IPS DF 6.9 (cell line): ENCODE results near the gene XPO5.
"Not testable (repeated sequence)": the region's sequence is repeated elsewhere in the genome, so short reads cannot be mapped to it uniquely, and the experiment has no call there.

Experiments used
- DNase-seq: peaks from one replicate; pipeline ENCODE4 v3.0.0-alpha.2; 2013; ENCODE audit warnings: low read depth, low spot score
- H3K27ac ChIP-seq: one replicate; pipeline ENCODE4 v1.5.1; 2013; ENCODE audit warnings: low read length, control low read depth
- H3K27me3 ChIP-seq: 2 replicates; pipeline ENCODE4 v1.6.1; 2013; ENCODE audit warnings: mild to moderate bottlenecking, low read length; ENCODE audit not compliant: control insufficient read depth, insufficient read depth
- H3K36me3 ChIP-seq: 2 replicates; pipeline ENCODE4 v1.6.1; 2013; ENCODE audit warnings: low read length; ENCODE audit not compliant: control insufficient read depth, insufficient read depth
- H3K4me1 ChIP-seq: 2 replicates; pipeline ENCODE4 v1.6.1; 2013; ENCODE audit warnings: low read length; ENCODE audit not compliant: control insufficient read depth, insufficient read depth
- H3K4me3 ChIP-seq: 2 replicates; pipeline ENCODE4 v1.5.1; 2013; ENCODE audit warnings: mild to moderate bottlenecking, low read length
- H3K9me3 ChIP-seq: 2 replicates; pipeline ENCODE4 v1.6.1; 2013; ENCODE audit warnings: low read length, inconsistent platforms; ENCODE audit not compliant: control insufficient read depth, insufficient read depth
- WGBS: extraction: QIAGEN DNeasy Blood & Tissue Kit; methylation state at CpG from one replicate; pipeline ENCODE4 v1.1.7; 2013; ENCODE audit warnings: mixed read lengths, missing lambda C conversion rate; ENCODE audit not compliant: insufficient read length, insufficient coverage; 5-methylcytosine and 5-hydroxymethylcytosine counted together

XPO5 gene

GRCh38 chr6:43613721-43614395 is 38.0 kb upstream of the XPO5 start:
- Histone ChIP-seq H3K27me3 (no peaks in the 10 kb centered on the region), H3K27ac (no peak overlapping the region), H3K4me1 (no peaks in the 10 kb centered on the region), H3K9me3 (no peaks in the 10 kb centered on the region), H3K36me3 (no peaks in the 10 kb centered on the region; the same call in 1 of the 2 replicates), H3K4me3 (no peak overlapping the region)
- WGBS = no CpG with 5 or more reads among the region's 6 CpGs
- no peak for DNase-seq

GRCh38 chr6:43610431-43610830 is 34.6 kb upstream of the XPO5 start:
- DNase-seq = no peak
- H3K27me3 ChIP-seq = no peaks in the 10 kb centered on the region
- WGBS = no CpG with 5 or more reads among the region's 5 CpGs
- H3K4me1 ChIP-seq = no peaks in the 10 kb centered on the region
- no peak overlapping the region for H3K27ac ChIP-seq
- H3K4me3 ChIP-seq = no peak overlapping the region
- no peaks in the 10 kb centered on the region; the same call in 1 of the 2 replicates for H3K36me3 ChIP-seq
- no peaks in the 10 kb centered on the region for H3K9me3 ChIP-seq

GRCh38 chr6:43609402-43609801 is 33.6 kb upstream of the XPO5 start:
- H3K9me3 ChIP-seq = no peaks in the 10 kb centered on the region
- no peaks in the 10 kb centered on the region for H3K27me3 ChIP-seq
- no peaks in the 10 kb centered on the region for H3K4me1 ChIP-seq
- no peaks in the 10 kb centered on the region; the same call in 1 of the 2 replicates for H3K36me3 ChIP-seq
- no CpG with 5 or more reads among the region's 1 CpG for WGBS
- H3K4me3 ChIP-seq = no peak overlapping the region
- no peak overlapping the region for H3K27ac ChIP-seq
- no peak for DNase-seq

GRCh38 chr6:43608807-43609206 is 33.0 kb upstream of the XPO5 start:
- WGBS = no CpG with 5 or more reads among the region's 1 CpG
- no peaks in the 10 kb centered on the region for H3K4me1 ChIP-seq
- H3K9me3 ChIP-seq = no peaks in the 10 kb centered on the region
- H3K27me3 ChIP-seq = no peaks in the 10 kb centered on the region
- DNase-seq = no peak
- H3K4me3 ChIP-seq = no peak overlapping the region
- H3K27ac ChIP-seq = no peak overlapping the region
- H3K36me3 ChIP-seq = no peaks in the 10 kb centered on the region; the same call in 1 of the 2 replicates

GRCh38 chr6:43608310-43608763 is 32.5 kb upstream of the XPO5 start:
- Histone ChIP-seq H3K9me3 (no peaks in the 10 kb centered on the region), H3K4me3 (no peak overlapping the region), H3K27ac (no peak overlapping the region), H3K27me3 (no peaks in the 10 kb centered on the region), H3K4me1 (no peaks in the 10 kb centered on the region), H3K36me3 (no peaks in the 10 kb centered on the region; the same call in 1 of the 2 replicates)
- no CpG with 5 or more reads among the region's 5 CpGs for WGBS
- DNase-seq = peak; percentile 45

- Histone ChIP-seq H3K36me3 (no peaks in the 10 kb centered on the region; the same call in 1 of the 2 replicates), H3K27me3 (no peaks in the 10 kb centered on the region), H3K9me3 (no peaks in the 10 kb centered on the region), H3K4me1 (no peaks in the 10 kb centered on the region), H3K4me3 (no peak overlapping the region), H3K27ac (no peak overlapping the region)
- WGBS = no CpG with 5 or more reads among the region's 2 CpGs
- DNase-seq = no peak
These were observed 30.2 kb upstream of the XPO5 start for GRCh38 chr6:43606019-43606418.

GRCh38 chr6:43604174-43604573 is 28.3 kb upstream of the XPO5 start:
- Histone ChIP-seq H3K36me3 (no peaks in the 10 kb centered on the region), H3K9me3 (no peaks in the 10 kb centered on the region), H3K27me3 (no peaks in the 10 kb centered on the region), H3K27ac (no peak overlapping the region), H3K4me1 (no peaks in the 10 kb centered on the region), H3K4me3 (no peak overlapping the region)
- WGBS = no CpG with 5 or more reads among the region's 2 CpGs
- no peak for DNase-seq

- Histone ChIP-seq H3K27ac (no peak overlapping the region), H3K27me3 (no peaks in the 10 kb centered on the region), H3K9me3 (no peaks in the 10 kb centered on the region), H3K36me3 (no peaks in the 10 kb centered on the region), H3K4me1 (no peaks in the 10 kb centered on the region), H3K4me3 (no peak overlapping the region)
- DNase-seq = no peak
- no CpG with 5 or more reads among the region's 2 CpGs for WGBS
These were observed 24.8 kb upstream of the XPO5 start for GRCh38 chr6:43600595-43600994.

GRCh38 chr6:43593938-43594337 is 18.1 kb upstream of the XPO5 start:
- no CpG with 5 or more reads among the region's 1 CpG for WGBS
- no peaks in the 10 kb centered on the region for H3K9me3 ChIP-seq
- H3K36me3 ChIP-seq = no peaks in the 10 kb centered on the region

GRCh38 chr6:43589564-43589963 is 13.7 kb upstream of the XPO5 start:
- not testable (repeated sequence) for H3K27ac ChIP-seq, H3K36me3 ChIP-seq, DNase-seq, H3K4me3 ChIP-seq, H3K4me1 ChIP-seq, H3K27me3 ChIP-seq, H3K9me3 ChIP-seq
- WGBS = no CpG with 5 or more reads among the region's 1 CpG

More at GRCh38 chr6:43593938-43594337, 18.1 kb upstream of the XPO5 start:
- DNase-seq = no peak
- Histone ChIP-seq H3K4me3 (no peak overlapping the region), H3K4me1 (no peaks in the 10 kb centered on the region), H3K27me3 (no peaks in the 10 kb centered on the region), H3K27ac (no peak overlapping the region)

- peaks cover 2% of the 10 kb centered on the region; the same call in 1 of the 2 replicates for H3K27me3 ChIP-seq
- no peak overlapping the region for H3K27ac ChIP-seq
- no peak for DNase-seq
- H3K9me3 ChIP-seq = no peaks in the 10 kb centered on the region
- H3K4me1 ChIP-seq = no peaks in the 10 kb centered on the region
- no CpG with 5 or more reads among the region's 5 CpGs for WGBS
- no peak overlapping the region for H3K4me3 ChIP-seq
- peaks cover 10% of the 10 kb centered on the region; the same call in 1 of the 2 replicates for H3K36me3 ChIP-seq
These were observed 12.4 kb upstream of the XPO5 start for GRCh38 chr6:43588194-43588593.
